ENCODE data around the gene NHLRC4. TPM values are rescaled to one million over a fixed set of nuclear protein-coding genes. Genes with fewer than 3 reads are reported as not detected.

Gene NHLRC4
- total and polyA plus RNA-seq, 2 of the 8 experiments (the other 6 are each of a cell fraction or from before 2014, with no cell fraction given), result 0.60 to 0.76 TPM

GRCh38 chr16:539901-540530 is 26.8 kb upstream of the NHLRC4 start:
- no peaks in the 10 kb centered on the region; a peak in 1 of 4 replicates for H3K9me3 ChIP-seq (ENCODE audit: insufficient read depth in 2 of 2, low read depth in 1 of 2, low read length in 1 of 2)
- no peaks in the 10 kb centered on the region for H3K23me2 ChIP-seq (ENCODE audit: low read depth, low read length)
- WGBS, 2 experiments (ENCODE audit: extremely low coverage in 1 of 2, insufficient coverage in 1 of 2, insufficient read length in 1 of 2, insufficient replicate concordance in 2 of 2, low coverage in 1 of 2, low lambda C conversion rate in 2 of 2, missing lambda C conversion rate in 1 of 2), result 95% methylated on average over 24 of the region's 34 CpGs; no CpG with 5 or more reads in 1 of the 2 experiments
- no peak overlapping the region for H4K5ac ChIP-seq (ENCODE audit: insufficient read length, low read depth, low read length)
- no peak overlapping the region for H2BK12ac ChIP-seq (ENCODE audit: low read depth, low read length)
- no peak overlapping the region for H2BK15ac ChIP-seq (ENCODE audit: low read length)
- H3K4me2 ChIP-seq (ENCODE audit: insufficient read depth in 1 of 2, low read depth in 2 of 2, low read length in 2 of 2), result no peak overlapping the region
- no peak overlapping the region for H2BK5ac ChIP-seq (ENCODE audit: low read depth, low read length)
- no peaks in the 10 kb centered on the region for H3K27me3 ChIP-seq (replicated peaks in 1 of 4; ENCODE audit: control insufficient read depth in 3 of 4, extremely low read depth in 1 of 4, insufficient read depth in 3 of 4, low read length in 3 of 4)
- no peak overlapping the region for H4K91ac ChIP-seq (replicated peaks; ENCODE audit: insufficient read length, low read length)
- no peak overlapping the region for H4K8ac ChIP-seq (ENCODE audit: extremely low read depth, insufficient read depth, low read length)
- ChIA-PET CTCF (ENCODE audit: partially characterized antibody) (interaction anchor here (0.6 to 2.9 kb wide), 8 partner anchors 9 to 109 kb away, joined by 3 to 17 read pairs (median 4); partner anchors contain the start of gene WDR90), POLR2A (ENCODE audit: partially characterized antibody) (interaction anchor here (1.4 to 1.6 kb wide), 3 partner anchors 9 to 31 kb away, joined by 3 to 6 read pairs (median 5); no protein-coding TSS in a partner anchor)
- H3K79me2 ChIP-seq (ENCODE audit: control insufficient read depth in 1 of 2, insufficient read depth in 2 of 2, low read length in 2 of 2), result peaks cover 0 to 37% of the 10 kb centered on the region in 2 experiments; a peak in 2 of 4 replicates
- H3K23ac ChIP-seq (ENCODE audit: insufficient read length), result no peak overlapping the region
- peaks cover 3 to 25% of the 10 kb centered on the region in 2 experiments for H4K20me1 ChIP-seq (replicated peaks in 1 of 2; ENCODE audit: control insufficient read depth in 1 of 2, insufficient read depth in 2 of 2, low read length in 2 of 2)
- H3K4me1 ChIP-seq (replicated peaks in 1 of 4; ENCODE audit: control insufficient read depth in 3 of 4, insufficient read depth in 4 of 4, low read length in 3 of 4), result no peaks in the 10 kb centered on the region
- H3K56ac ChIP-seq (replicated peaks; ENCODE audit: insufficient read length, low read depth, low read length), result no peak overlapping the region
- no peak for TF ChIP-seq MAFK (IDR thresholded peaks at IDR 0.05; ENCODE audit: low read depth, low read length)
- no peak for TF ChIP-seq HDAC6 (IDR thresholded peaks at IDR 0.05; ENCODE audit: low read depth, low read length)
- no peak for TF ChIP-seq TEAD4 (IDR thresholded peaks at IDR 0.05; ENCODE audit: low read depth, low read length)
- no peak for TF ChIP-seq SP4 (IDR thresholded peaks at IDR 0.05; ENCODE audit: low read length)
- no peak for TF ChIP-seq CBX5 (IDR thresholded peaks at IDR 0.05; ENCODE audit: low read depth, low read length)
- no peak overlapping the region for H3K4ac ChIP-seq (replicated peaks; ENCODE audit: insufficient read length, low read depth, low read length)
- no peak overlapping the region for H3K18ac ChIP-seq (ENCODE audit: extremely low read depth, low read length)
- no peak overlapping the region for H2AK5ac ChIP-seq (ENCODE audit: low read depth, low read length)
- no peaks in the 10 kb centered on the region; a peak in 2 of 8 replicates for H3K36me3 ChIP-seq (ENCODE audit: control insufficient read depth in 2 of 4, insufficient read depth in 4 of 4, low read length in 3 of 4)
- H3K9ac ChIP-seq (replicated peaks in 1 of 4; ENCODE audit: extremely low read depth in 1 of 4, low read depth in 3 of 4, low read length in 3 of 4), result no peak overlapping the region
- H3K79me1 ChIP-seq (ENCODE audit: low read depth, low read length), result peaks cover 13% of the 10 kb centered on the region
- H3K4me3 ChIP-seq (ENCODE audit: extremely low read depth in 1 of 4, insufficient read depth in 2 of 4, low read depth in 3 of 4, low read length in 4 of 4), result no peak overlapping the region
- H3K27ac ChIP-seq (ENCODE audit: low read depth, low read length), result no peak overlapping the region
- FAIRE-seq, result no peak
- H2BK20ac ChIP-seq (ENCODE audit: low read length), result no peak overlapping the region
- no peak overlapping the region for H2AFZ ChIP-seq (ENCODE audit: low read length)
- H2BK120ac ChIP-seq (replicated peaks; ENCODE audit: low read depth, low read length), result no peak overlapping the region
- DNase-seq (ENCODE audit: low read depth in 1 of 2, low spot score in 2 of 2), result no peak
- no peak overlapping the region for H3K14ac ChIP-seq (ENCODE audit: insufficient read length)

Data from H1 (cell line).